ENCODE measurements around the gene PTPRS. TPM values are rescaled to one million over a fixed set of nuclear protein-coding genes. Genes with fewer than 3 reads are reported as not detected.
A peak's percentile ranks its signal among the peaks of the same experiment; 100 is the strongest.

The PTPRS gene
- total RNA-seq, 4 donors from 2014 or later: 238 to 530 (median 338) TPM

DNA sequence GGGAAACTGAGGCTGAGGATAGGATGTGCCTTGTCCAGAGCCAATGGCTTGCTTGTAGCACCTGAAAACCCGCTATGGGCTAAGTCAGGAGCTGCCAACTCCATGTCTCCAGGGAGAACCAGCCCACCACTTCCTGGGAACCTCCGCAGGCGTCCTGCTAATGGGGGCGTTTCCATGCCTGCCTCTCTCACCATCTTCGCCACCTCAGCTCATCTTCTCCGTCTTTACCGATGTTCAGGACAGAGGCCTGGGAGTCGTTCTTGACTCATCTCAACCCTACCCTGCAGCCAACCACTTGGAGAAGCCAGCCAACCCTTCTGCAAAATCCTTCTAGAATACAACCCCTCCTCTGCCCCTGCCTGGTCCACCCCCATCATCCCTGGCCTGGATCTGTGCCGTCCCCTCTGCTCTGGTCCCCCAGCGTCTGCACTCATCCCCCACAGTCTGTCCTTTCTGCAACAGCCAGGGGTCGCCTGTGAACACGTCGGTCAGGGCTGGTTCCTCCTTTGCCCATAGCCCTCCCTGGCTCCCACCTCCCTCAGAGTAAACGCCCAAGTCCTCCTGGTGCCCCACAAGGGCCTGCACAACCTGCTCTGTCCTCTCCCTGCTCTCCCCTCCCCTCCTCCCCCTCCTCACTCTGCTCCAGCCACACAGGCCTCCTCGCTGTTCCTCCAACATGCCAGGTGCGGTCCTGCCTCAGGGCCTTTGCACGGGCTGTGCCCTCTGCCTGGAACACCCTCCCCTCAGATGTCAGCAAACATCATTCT lies 31.0 kb downstream of the PTPRS start:
- ATAC-seq (ENCODE audit: low FRiP score) (peak; percentile 27), DNase-seq (ENCODE audit: low spot score) (no peak)
- TF ChIP-seq, protein P1, sequence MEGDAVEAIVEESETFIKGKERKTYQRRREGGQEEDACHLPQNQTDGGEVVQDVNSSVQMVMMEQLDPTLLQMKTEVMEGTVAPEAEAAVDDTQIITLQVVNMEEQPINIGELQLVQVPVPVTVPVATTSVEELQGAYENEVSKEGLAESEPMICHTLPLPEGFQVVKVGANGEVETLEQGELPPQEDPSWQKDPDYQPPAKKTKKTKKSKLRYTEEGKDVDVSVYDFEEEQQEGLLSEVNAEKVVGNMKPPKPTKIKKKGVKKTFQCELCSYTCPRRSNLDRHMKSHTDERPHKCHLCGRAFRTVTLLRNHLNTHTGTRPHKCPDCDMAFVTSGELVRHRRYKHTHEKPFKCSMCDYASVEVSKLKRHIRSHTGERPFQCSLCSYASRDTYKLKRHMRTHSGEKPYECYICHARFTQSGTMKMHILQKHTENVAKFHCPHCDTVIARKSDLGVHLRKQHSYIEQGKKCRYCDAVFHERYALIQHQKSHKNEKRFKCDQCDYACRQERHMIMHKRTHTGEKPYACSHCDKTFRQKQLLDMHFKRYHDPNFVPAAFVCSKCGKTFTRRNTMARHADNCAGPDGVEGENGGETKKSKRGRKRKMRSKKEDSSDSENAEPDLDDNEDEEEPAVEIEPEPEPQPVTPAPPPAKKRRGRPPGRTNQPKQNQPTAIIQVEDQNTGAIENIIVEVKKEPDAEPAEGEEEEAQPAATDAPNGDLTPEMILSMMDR (IDR thresholded peaks at IDR 0.05): no peak

DNA sequence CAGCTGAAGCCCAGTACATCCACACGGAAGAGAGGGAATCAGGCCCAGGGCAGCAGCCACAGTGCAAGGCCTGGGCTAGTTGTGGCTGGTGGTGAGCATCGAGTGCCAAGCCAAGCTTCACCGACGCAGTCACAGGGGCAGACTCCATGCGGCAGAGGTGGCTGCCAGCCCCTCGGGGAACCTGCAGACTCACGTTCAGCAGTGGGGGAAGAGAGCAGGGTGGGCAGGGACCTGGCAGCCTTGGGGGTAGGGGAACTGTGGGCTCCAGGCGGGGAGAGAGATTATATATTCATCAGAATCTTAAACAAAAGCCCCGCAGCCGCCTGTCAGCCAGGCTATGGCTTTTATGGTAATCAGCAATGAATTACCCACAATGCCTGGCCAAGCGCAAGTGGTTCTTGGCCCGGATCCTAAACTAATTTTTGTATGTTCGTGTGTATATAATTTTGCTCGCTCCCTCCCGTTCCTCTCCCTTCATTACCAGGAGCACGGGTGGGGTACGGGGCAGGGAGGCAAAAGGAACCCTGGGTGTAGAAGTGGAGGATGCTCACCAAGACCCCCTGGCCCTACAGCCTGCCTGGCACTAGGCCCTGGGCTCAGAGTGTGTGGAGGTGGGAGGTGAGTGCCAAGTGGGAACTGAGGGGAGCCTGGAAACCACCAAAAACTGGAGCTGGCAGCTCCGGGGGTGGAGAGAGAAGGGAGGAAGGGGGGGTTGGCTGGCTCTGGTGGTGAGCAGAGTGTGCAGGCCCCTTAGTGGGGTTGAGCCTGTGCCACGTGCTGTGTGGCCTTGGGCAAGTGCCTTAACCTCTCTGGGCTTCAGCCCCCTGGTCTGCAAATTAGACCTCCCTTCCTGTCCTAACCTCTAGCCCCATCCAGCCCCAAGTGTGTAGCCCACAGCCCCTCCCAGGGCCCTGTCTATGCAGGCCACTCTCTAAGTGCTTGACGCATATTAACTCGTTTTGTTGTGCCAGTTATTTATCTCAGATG lies 31.9 kb downstream of the PTPRS start:
- TF ChIP-seq, protein P1 (IDR thresholded peaks at IDR 0.05): no peak
- ATAC-seq (ENCODE audit: low FRiP score) (peak; percentile 89), DNase-seq (ENCODE audit: low spot score) (peak; percentile 41)

DNA sequence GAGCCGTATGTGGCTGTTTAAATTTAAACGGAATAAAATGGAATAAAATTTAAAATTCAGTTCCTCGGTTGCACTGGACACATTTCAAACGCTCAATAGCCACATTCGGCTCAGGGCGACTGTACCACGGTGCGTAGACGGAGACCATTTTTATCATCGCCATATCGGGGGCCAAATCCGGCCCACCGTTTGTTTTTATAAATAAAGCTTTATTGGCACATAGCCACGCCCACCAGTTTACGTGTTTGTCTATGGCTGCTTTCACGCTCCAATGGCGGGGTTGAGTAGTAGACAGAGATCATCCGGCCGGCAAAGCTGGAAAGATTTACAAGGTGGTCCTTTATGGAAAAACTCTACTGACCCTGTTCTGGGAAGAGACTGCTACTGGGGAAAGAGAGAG lies 33.0 kb downstream of the PTPRS start:
- TF ChIP-seq, protein P1 (IDR thresholded peaks at IDR 0.05): no peak
- no peak for ATAC-seq (ENCODE audit: low FRiP score)
- DNase-seq (ENCODE audit: low spot score): no peak

DNA sequence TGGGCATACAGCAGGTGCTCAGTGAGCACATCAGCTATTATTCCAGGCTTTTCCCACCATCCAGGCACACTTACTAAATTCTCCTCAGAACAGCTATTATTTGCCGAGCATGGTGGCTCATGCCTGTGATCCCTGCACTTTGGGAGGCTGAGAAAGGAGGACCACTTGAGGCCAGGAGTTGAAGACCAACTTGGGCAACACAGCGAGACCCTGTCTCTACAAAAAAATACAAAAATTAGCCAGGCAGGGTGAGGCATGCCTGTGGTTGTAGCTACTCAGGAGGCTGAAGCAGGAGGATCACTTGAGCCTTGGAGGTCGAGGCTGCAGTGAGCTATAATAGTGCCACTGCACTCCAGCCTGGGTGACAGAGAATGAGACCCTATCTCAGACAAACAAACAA lies 35.4 kb downstream of the PTPRS start:
- ATAC-seq (ENCODE audit: low FRiP score) (no peak), DNase-seq (ENCODE audit: low spot score) (no peak)
- TF ChIP-seq, protein P1 (IDR thresholded peaks at IDR 0.05): no peak

DNA sequence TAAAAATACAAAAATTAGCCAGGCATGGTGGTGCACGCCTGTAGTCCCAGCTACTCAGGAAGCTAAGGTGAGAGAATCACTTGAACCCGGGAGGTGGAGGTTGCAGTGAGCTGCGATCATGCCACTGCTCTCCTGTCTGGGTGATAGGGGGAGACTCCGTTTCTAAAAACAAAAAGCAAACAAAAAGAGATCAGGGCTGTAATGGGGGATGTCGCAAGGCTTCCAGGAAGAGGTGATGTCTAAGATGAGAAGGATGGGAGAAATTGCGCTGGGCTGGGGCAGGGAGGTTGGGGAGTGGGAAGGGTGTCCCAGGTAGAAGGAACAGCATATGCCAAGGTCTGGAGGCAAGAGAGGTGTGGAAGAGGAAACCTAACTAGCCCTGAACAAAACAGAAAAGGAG lies 36.1 kb downstream of the PTPRS start:
- TF ChIP-seq, protein P1 (IDR thresholded peaks at IDR 0.05): no peak
- ATAC-seq (ENCODE audit: low FRiP score): no peak
- no peak for DNase-seq (ENCODE audit: low spot score)

DNA sequence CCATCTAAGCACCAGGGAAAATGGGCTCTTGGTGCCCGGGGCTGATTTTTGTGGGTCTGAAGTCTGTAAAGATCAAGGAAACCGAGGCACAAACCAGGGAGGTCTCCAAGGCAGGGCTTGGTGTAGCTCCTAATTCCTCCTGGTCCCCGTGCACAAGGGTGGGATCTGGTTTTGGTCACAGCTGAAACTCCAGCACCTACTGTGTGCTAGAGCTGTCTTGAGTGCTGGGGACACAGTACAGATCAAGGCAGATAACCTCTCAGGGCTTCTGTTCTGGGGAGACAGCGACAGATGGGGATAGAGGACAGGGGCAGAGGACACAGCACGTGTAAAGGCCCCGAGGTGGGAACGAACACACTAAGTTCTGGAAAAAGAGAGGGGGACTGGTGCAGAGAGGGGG lies 37.4 kb downstream of the PTPRS start:
- TF ChIP-seq, protein P1 (IDR thresholded peaks at IDR 0.05): no peak
- DNase-seq (ENCODE audit: low spot score): no peak
- ATAC-seq (ENCODE audit: low FRiP score): no peak

Data from omental fat pad (tissue), 4 donors.